ENCODE data around the gene ANKS1A. TPM values are rescaled to one million over a fixed set of nuclear protein-coding genes. Genes with fewer than 3 reads are reported as not detected.

ANKS1A gene
- total and polyA plus RNA-seq, 2 of the 4 experiments (the other 2 are of a cell fraction) = 7.2 to 7.5 TPM

DNA sequence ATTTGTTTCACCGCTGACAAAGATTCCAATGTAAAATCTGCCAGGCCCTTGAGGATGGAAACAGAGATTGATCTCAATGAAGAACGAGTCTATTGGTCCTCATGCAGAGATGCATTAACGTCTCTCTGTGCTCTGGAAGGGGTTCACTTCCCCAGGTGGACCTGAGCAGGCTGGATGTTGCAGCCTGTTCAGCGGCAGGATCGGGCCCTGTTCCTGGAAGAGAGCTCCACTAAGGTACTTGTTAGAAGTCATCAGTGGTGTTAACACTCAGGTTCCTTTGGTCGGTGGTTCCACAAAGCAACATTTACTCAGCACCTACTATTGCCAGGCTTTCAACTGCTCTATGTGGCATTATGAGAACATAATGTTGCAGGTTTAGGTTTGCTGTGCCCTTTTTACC lies 144.6 kb downstream of the ANKS1A start:
- Histone ChIP-seq H3K4me3 (ENCODE audit: insufficient read depth, low read depth, low read length) (no peak overlapping the region), H3K4me1 (ENCODE audit: control insufficient read depth, insufficient read depth, low read length) (peaks cover 6% of the 10 kb centered on the region; the same call in 1 of the 2 replicates), H3K9me3 (ENCODE audit: control insufficient read depth, insufficient read depth, low read length) (no peaks in the 10 kb centered on the region), H4K5ac (ENCODE audit: low read depth, low read length) (no peak overlapping the region), H4K20me1 (ENCODE audit: insufficient read depth, low read length) (no peaks in the 10 kb centered on the region), H2AK5ac (ENCODE audit: low read depth, low read length) (no peak overlapping the region), H3K36me3 (ENCODE audit: control insufficient read depth, insufficient read depth, low read length) (peaks cover 1% of the 10 kb centered on the region; the same call in 1 of the 2 replicates), H3K14ac (replicated peaks; ENCODE audit: low read depth, low read length) (no peak overlapping the region), H2BK120ac (ENCODE audit: low read depth, low read length) (no peak overlapping the region), H3K9me1 (ENCODE audit: insufficient read depth, low read length) (peaks cover 15% of the 10 kb centered on the region; the same call in 1 of the 2 replicates), H4K91ac (ENCODE audit: insufficient read depth, low read depth, low read length) (no peak overlapping the region), H4K8ac (ENCODE audit: low read depth in 2 of 2, low read length in 2 of 2) (no peak overlapping the region), H2AK9ac (replicated peaks; ENCODE audit: low read depth, low read length, poor library complexity) (no peak overlapping the region), H3K4ac (ENCODE audit: low read depth, low read length) (no peak overlapping the region), H3K18ac (ENCODE audit: low read depth, low read length) (no peak overlapping the region), H3K27me3 (ENCODE audit: control insufficient read depth, insufficient read depth, low read length) (no peaks in the 10 kb centered on the region), H3K4me2 (ENCODE audit: low read depth, low read length) (no peak overlapping the region), H3K23ac (ENCODE audit: low read depth, low read length) (no peak overlapping the region), H2BK20ac (ENCODE audit: low read depth, low read length) (no peak overlapping the region), H2AFZ (replicated peaks; ENCODE audit: low read length, poor library complexity) (no peak overlapping the region), H2BK5ac (ENCODE audit: low read depth, low read length, poor library complexity, severe bottlenecking) (no peak overlapping the region), H3K56ac (ENCODE audit: extremely low read depth, insufficient read depth, low read length) (no peak overlapping the region), H2BK15ac (ENCODE audit: low read depth, low read length) (no peak overlapping the region), H3K9ac (ENCODE audit: low read depth, low read length) (no peak overlapping the region), H3K79me1 (ENCODE audit: low read depth in 1 of 2, low read length in 2 of 2) (no peaks in the 10 kb centered on the region; a peak in 1 of 4 replicates), H3K27ac (ENCODE audit: insufficient read depth, low read length) (no peak overlapping the region)
- no TSS peak for BruUV-seq (replicated peaks)
- no peak for TF ChIP-seq CHD1 (IDR thresholded peaks at IDR 0.05; ENCODE audit: low read depth, low read length)
- in situ Hi-C loops (cut with MboI; ENCODE audit: low sequenced_read_pairs) = no loop called here
- 93% methylated on average over 3 of the region's 6 CpGs; no CpG with 5 or more reads in 1 of the 2 experiments for WGBS, 2 experiments (ENCODE audit: extremely low coverage in 2 of 2, insufficient read length in 1 of 2)
- intact Hi-C loops (cut with micrococcal nuclease) = no loop called here
- ATAC-seq (ENCODE audit: low read depth) (no peak), DNase-seq (no peak)
- dilution Hi-C loops (cut with HindIII; ENCODE audit: low sequenced_read_pairs, unreplicated experiment) = no loop called here
- ChIA-PET POLR2A (ENCODE audit: unreplicated experiment) (no interaction called here), CTCF (interaction anchor here (1.0 kb wide), 1 partner anchor 16 kb away, joined by 5 read pairs; no protein-coding TSS in a partner anchor)

All from IMR-90 (cell line).